HL-60 (cell line): ENCODE results near the gene CHST14.

ENCODE experiments used
- CTCF ChIP-seq: IDR thresholded peaks from one replicate; pipeline ENCODE4 v1.5.1; 2011; ENCODE audit warnings: low read length, control low read depth, inconsistent platforms; ENCODE audit not compliant: insufficient read depth
- POLR2AphosphoS5 ChIP-seq: IDR thresholded peaks from 2 replicates; pipeline ENCODE4 v1.6.1; 2012; ENCODE audit warnings: low read depth
- REST ChIP-seq: IDR thresholded peaks from 2 replicates; pipeline ENCODE4 v1.6.1; 2012; ENCODE audit warnings: low read depth; ENCODE audit not compliant: insufficient replicate concordance

GRCh38 chr15:40470423-40471104 is at the start of gene CHST14:
- TF ChIP-seq CTCF (no peak), POLR2AphosphoS5 (no peak), REST (no peak)
